SK-N-DZ (cell line): ENCODE results near the gene SPECC1.
"Not testable (repeated sequence)": the region's sequence is repeated elsewhere in the genome, so short reads cannot be mapped to it uniquely, and the experiment has no call there.

Experiments used
- DNase-seq: peaks from one replicate; pipeline ENCODE4 v3.0.0-alpha.2; 2015; ENCODE audit warnings: low spot score

SPECC1 gene

DNA sequence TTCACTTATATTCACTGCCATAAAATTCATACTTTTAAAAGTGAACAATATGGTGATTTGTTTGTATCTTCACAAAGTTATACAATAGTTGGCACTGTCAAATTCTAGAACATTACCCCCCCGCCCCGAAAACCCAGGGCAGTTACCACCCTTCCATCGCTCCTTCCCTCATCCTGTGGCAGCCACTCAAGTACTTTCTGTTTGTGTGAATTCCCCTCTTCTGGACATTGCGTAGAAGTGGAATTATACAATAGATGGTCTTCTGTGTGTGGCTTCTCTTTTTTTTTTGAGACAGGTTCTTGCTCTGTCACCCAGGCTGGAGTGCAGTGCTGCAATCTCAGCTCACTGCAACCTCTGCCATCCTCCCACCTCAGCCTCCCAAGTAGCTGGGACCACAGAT lies 58.6 kb downstream of the SPECC1 start:
- no peak for DNase-seq

DNA sequence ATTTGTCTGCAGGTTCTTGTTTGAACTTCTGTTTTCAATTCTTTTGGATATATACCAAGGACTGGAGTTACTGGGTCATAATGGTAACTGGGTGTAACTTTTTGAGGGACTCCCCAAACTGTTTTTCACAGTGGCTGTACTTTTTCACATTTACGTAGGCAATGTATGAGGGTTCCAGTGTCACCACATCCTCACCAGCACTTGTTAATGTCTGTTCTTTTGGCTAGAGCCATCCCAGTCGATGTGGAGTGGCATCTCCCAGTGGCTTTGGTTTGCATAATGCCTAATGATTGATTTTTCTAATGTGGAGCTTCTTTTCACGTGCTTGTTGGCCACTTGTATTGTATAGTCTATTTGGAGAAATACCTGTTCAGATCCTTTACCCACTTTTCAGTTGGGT lies 59.3 kb downstream of the SPECC1 start:
- no peak for DNase-seq

DNA sequence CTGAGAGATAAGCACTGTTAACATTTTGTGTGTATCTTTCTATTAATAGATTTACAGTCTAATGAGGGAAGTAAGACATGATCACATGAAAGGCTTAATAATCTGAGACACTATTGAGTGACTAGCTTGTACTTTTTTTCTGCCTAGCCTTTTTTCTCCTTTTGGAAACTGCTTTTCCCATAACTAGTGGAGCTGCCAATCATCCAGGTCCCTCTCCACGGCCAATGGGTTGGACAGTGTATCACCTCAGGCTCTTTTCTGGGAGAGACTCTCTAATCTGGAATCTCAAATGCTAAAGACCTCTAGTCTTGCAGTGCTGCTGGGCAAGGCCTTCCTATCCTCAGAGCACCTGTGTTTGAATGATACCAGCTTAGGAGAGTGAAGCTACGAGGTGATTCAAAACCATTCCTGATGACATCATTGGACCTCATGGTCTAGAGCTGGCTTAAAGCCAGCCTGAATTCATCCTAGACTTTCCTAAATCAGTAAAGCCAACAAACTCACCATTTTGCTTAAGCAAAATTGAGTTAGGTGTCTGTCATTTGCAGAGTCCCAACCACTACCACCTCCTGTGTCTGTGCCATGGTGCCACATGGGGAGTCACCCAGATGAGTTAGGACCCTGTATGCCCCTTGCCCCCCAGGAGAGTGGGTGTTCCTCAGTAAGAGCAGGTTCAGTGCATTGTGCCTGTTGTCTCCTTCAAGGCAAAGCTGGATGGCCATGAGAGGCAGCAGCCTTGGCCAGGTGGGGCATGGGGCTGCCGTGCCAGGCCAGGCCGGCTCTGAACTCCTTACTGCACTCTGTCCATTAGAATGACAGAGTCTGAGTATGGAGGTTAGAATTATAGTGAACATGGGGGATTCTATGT lies 62.9 kb downstream of the SPECC1 start:
- no peak for DNase-seq

DNA sequence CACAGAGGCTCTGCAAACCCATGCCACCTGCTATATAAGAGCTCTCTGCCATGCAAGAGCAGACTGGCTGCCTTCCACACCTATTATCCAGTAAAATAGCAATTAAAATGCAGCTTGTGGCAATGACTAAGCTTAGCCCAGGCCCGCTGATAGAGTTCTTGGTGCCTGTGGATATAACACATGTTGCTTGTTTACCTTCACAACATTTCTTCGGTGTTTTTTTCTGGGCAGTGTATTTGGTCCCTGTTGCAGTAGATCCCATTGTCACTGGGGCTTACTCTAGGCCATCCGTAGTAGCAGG lies 63.5 kb downstream of the SPECC1 start:
- no peak for DNase-seq

DNA sequence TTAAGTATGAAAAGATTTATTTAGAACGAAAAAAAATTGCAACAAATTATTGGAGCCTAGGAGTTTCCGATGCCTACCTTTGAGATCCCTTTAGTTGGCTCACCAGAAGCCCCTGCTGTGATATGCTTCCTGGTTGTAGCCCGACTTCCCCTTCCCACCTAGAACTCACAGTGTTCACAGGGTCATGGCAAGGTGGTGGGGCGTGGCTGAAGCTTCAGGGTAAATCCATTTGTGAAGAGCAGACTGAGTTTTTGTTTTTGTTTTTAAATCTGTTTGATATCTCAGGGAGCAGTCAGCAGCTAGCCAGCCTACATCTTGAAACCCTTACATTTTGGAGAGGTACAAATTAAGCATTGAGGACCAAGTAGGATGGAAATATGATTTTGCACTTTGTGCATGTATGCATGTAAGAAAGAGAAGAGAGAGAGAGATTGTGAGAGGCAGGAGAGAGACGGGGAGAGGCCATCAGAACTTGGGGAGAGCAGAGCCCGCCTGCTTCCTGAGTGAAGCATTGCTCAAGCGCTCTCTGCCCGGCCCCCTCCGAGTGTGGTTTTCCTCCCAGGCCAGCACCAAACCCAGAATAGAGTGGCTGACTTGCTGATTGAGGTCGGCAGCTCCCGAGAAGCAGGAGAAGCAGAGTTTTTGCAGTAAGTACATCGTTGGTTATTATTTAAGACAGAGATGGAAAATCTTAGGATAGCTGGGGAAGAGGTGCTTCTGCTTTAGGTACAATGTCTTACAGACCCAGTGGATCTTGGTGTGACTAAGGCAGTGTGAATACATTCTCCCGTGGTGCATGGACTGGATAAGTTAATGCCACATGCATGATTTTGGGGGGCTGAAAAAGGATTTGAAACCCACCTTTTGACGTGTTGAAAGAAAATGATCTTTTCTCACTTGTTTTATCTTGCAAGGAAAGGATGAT lies 64.2 kb downstream of the SPECC1 start:
- DNase-seq = no peak

DNA sequence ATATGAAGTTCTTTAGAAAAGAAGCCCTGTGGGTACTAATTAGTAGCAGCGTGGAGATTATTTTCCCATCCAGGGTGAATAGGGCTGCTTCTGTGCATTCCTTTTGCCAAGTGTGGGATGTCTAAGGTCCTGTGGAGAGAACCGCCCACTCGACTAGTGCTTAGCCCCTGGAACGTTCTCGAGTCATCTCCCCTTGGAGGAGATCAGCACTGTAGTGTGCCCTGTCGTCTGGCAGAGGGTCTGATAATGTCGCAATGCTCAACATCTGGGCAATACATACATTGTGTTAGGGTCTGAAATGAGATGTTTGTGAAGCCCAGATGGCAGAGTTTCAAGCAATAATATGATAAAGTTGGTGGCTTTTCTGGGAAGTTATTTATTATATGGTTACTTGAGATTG lies 64.8 kb downstream of the SPECC1 start:
- DNase-seq = no peak

DNA sequence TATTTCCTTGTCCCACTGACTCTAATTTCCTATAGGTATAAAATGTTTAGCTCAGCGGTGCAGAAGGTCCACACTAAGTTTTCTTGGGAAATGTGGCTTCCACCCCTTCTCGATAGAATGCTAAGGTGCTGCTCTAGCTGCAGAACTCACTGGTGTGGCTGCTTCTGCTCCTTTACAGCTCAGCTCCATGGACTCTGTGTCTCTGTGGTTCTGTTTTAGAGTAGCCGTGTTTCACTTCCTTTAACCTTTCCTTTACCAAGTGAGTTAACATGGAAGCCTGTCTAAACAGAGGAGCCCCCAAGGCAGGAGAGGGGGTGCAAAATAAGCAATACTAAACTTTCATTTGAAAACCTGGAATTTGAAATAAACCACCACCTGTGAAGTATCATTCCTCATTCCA lies 65.3 kb downstream of the SPECC1 start:
- DNase-seq = no peak

DNA sequence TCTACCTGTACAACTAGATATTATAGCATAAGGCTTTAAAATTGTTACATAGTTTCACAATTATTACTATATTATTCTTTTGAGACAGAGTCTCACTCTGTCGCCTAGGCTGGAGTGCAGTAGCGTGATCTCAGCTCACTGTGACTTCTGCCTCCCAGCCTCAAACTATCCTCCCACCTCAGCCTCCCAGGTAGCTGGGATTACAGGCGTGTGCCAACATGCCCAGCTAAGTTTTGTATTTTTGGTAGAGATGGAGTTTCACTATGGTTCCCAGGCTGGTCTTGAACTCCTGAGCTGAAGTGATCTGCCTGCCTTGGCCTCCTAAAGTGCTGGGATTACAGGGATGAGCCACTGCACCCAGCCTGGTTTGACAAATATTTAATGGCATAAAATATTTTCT lies 67.0 kb downstream of the SPECC1 start:
- DNase-seq = not testable (repeated sequence)

DNA sequence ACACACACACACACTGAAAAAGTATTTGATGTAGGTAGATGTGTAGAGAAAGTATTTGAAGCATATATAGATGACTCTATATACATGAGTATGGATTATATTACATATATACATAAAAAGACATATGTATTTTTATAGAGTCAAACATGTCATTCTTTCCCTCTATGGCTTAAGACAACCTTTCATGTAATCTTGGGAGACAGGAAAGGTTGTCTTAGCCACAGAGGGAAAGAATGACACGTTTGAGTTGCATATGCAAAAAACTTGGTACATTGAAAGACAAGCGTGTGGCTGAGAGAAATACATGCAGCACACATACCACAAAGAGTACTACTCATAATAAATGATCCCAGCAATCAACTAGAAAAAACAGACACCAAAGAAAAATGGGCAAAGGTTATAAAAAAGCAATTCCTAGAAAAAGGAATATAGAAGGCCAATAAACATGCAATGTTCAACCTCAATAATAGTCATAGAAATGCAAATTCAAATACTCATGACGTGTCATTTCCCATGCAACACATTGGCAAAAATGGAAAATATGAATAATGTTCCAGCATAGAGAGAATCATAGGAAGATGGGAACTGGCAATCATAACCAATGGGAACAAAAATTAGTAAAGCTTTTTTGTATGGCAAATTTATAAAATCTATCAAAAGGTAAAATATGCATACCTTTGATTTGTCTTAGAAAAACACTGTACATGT lies 69.0 kb downstream of the SPECC1 start:
- no peak for DNase-seq

DNA sequence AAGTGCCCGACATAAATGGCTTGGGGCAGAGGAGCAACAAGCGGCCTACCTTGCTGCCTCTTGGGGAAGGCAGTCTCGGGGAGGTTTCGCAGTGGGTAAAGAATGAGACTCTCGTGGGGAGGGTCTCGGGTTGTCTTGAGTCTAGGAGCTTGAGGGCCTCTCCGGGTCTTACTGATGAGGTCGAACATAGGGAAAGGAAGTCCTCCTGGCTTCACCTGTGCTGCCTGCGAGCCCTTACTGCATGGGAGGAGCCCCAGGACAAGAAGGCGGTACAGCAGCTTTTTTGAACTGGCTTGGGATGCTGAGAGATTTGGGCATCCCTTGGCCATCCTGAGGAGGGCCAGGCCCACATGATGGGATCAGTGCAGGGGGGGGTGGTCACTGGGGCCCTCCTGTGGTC lies 71.4 kb downstream of the SPECC1 start:
- DNase-seq = no peak

DNA sequence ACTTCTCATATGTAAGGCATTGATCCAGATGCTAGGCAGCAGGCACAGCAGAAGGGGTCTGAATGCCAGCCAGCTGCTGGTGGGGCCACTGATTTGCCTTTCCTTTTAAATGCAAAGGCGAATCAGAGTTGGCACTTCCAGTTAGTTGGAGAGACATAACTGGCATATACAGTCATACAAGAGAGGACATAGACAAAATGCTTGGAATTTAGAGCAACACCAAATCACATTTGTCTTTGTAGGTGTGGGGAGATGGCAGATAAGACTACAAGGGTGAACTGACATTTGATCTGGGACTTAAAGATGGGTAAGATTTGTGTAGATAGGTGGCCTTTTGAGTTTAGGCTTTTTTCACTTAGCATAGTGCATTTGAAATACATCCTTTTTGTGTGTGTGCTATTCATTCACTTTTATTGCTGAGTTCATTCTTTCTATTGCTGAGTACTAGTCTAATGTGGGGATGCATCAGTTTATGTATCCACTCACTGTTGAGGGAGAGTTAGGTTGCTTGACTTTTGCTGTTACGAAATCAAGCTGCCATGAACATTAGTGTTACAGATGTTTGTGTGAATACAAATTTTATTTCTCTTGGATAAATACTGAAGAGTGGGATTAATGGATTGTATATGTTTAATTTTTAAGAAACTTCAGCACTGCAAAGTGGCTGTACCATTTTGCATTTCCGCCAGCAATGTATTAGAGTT lies 74.1 kb downstream of the SPECC1 start:
- no peak for DNase-seq

DNA sequence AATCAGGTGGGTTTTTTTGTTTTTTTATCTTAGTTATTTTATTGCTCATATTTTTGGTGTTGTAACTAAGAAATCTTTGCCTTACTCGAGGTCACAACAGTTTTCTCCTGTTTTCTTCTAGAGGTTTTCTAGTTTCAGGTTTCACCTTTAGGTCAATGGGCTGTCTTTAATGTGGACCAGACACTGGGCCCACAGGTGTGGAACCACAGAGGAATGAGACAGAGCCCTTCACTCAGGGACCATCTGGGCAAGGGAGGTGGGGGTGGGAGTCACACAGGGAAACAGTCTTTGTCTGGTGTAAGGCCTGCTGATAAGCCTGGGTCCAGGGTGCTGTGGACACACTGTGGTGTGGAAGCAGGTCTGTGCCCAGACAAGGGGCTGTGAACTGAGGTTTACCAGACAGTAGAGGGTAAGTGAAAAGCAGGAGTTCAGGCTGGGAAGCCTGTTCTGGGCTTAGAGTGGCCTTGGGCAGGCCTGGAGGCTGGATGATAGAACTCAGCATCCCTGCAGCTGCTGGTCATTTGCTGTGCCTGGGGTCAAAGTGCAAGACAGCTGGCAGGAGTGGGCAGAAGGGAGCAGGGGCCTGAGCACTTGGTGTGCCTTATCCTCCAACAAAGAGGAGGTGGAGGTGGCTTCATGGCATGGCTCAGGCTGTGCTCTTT lies 75.6 kb downstream of the SPECC1 start:
- no peak for DNase-seq

DNA sequence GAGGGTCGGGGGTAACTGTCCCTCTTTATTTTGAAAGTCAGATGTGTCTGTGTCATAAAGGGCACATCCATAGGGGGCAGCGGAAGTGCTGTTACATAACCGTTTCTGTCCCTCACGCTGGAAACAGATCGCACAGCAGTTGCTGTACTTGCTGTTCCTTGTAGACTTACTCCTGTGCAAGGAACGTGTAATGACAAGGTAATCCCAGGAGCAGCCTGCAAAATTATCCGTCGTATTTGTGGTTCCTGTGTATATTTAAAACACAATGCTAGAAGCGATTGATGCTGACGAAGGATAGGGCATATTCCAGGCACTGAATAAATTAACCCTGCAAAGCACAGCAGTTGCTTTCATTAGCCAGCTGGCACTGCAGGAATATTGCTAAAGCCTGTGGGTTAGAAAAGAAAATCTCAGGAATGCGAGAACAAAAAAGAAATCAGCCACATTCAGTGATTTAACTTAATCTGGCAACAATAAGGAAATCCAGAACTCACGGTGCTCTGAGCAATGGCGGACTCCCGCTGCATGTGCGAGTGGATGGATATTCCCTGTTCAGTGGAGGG lies 76.2 kb downstream of the SPECC1 start:
- no peak for DNase-seq

DNA sequence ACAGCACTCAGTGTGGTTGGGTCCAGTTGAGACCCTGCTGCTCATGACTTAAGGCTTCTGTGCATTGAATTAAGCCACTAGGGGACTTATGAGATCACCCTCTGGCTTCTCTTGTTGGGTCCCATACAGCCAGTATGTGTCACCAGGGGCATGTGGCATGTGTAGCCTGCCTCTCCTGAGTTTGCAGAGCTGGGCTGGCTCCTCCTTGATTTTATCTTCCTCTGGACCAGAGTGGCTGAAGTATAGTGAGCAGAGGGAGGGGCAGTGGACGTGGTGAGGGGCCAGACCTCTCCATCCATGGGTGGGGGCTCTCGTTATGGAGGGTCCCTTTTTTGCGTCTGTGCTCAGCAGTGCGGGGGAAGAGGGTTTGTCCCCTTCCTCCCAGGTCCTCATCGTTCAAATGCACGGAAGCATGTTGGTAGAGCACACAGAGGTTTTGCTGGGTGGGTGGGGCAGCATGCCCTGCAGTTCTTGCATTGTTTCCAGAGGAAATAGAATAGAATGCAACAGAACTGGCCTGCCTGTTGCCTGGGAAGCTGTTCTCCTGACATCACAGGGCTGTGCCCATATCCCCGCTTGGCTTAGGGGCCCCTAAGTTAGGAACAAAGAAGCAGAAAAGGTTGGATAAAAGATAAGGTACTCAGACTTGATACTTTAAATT lies 77.4 kb downstream of the SPECC1 start:
- DNase-seq = no peak

DNA sequence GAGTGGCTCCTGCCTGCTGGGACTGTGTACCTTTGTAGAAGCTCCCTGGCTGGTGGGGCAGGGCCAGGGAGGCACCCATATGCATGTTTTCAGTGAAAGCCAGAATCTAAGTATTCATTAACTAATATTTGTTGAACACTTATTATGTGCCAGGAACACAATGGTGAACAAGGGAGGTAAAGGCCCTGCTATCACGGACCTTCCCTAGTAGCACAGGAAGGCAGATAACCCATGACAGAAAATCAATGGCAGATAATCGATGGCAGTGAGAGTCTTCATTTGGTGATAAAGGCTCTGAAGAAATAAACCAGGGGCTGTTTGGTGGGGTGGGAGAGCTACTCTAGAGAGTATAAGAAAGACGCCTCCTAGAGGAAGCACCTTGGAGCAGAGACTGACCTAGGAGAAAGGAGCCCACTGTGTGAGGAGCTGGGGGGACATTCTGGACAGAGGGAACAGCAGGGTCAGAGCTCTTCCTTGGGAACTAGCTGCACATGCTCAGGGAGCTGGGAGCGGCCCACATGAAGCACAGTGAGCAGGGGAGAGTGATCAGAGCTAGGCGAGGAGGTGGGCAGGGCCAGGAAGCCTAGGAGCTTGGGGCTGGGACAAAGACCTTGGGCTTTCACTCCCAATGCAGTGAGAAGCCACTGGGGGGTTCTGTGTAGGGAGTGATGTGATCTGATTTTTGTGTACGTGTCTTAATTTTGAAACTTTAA lies 78.5 kb downstream of the SPECC1 start:
- no peak for DNase-seq

DNA sequence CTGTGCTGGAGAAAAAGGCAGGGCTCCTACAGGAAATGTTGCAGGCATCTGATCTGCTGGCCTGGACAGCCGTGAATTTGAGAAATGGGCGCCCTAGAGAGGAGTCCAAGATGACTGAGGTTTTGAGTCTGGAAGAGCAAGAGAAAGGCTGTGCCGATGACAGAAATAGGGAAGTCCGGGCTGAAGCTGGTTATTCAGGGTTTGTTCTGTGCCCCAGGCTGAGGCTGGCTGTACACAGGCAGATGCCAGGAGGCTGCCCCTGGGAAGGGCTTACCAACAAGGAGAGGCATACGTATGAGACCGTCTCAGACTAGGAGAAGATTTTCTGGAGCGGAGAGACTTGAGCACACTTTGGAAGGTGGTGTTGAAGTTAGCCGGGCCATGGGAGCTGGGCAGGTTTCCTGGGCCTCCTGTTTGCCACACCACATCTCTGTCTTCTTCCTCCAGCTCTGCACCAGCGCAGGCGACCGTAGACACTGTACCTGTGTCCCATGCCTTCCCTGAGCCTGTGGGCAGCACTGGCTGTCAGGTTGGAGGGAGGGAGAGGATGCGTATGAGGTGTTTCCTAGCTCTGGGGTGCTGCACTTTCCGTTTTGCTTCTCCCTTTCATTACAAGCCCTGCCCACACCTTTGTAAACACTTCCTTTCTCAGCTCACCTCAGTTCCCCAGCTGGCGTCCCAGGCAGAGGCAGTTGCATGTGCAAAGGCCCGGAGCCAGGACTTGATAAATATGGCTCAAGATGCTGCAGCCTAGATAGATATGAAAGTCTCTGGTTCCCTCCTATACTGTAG lies 80.8 kb downstream of the SPECC1 start:
- no peak for DNase-seq

DNA sequence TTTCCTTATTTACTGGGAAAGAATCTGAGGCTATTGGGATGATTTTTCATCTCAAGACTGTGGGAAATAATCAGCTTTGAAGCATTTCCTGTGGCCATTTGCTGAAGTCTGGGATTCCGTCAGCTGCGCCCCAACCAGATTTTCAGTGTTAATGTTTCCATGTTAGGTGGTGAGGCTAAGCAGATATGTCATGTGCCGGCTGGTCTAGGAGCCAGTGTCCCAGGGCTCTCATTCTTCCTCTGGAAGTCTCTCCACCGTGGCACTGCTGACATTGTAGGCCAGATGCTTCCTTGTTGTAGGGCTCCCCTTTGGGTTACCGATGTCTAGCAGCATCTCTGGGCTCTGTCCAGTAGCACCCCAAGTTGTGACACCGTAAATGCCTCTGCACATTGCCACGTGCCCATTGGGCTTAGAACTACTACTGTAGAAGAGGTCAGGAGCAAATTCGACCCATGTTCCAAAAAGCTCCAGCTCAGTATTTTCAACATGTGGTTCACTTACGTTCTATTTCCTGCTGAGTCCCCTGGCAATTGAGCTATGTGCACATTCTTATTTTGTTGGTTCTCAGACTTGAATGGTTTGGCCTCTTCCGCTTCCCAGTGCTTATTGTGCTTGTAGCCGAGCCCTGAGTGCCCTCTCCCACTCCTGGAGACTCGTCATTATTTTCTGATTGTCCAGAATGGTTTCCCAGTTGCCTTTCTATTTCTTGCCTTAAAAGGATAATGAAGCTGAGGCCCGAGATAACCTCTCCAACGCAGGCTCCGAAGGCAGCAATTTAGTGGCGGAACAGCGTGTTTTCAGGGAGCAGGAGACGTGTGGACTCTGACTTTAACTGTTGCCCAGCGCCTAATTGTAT lies 82.2 kb downstream of the SPECC1 start:
- no peak for DNase-seq
